Stimulated activated CD4-positive, alpha-beta T cell treated with anti-CD3 and anti-CD28 coated beads, Interleukin-15, amount 100 ng/mL, for 24 hours (primary cell): ENCODE results near the gene COG8.
"Not testable (repeated sequence)": the region's sequence is repeated elsewhere in the genome, so short reads cannot be mapped to it uniquely, and the experiment has no call there.

Experiments used
- DNase-seq: peaks from one replicate; pipeline ENCODE4 v3.0.0-alpha.2; 2020

Gene COG8

GRCh38 chr16:69318177-69318910 lies 21.0 kb downstream of the COG8 start:
- no peak for DNase-seq

DNA sequence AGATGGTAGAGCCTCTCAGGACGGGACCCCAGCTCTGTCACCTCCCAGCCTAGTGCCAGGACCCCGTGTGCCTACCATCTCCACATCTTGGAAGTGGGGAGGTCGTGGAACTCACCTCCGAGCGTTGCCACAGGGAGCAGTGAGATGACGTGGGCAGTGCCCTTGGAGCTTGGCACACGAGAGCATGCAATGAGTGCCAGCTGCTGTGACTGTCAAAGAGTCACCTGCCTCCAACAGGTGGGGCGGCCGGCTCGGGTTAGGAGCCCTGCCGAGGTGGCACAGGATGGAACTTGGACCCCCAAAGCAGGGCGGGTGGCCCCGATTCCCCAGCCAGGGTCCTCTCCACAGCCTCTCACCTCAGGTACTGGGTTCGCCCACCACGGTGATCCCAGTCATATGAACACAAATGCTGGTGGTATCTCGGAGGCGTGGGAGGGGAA lies 22.7 kb downstream of the COG8 start:
- no peak for DNase-seq

DNA sequence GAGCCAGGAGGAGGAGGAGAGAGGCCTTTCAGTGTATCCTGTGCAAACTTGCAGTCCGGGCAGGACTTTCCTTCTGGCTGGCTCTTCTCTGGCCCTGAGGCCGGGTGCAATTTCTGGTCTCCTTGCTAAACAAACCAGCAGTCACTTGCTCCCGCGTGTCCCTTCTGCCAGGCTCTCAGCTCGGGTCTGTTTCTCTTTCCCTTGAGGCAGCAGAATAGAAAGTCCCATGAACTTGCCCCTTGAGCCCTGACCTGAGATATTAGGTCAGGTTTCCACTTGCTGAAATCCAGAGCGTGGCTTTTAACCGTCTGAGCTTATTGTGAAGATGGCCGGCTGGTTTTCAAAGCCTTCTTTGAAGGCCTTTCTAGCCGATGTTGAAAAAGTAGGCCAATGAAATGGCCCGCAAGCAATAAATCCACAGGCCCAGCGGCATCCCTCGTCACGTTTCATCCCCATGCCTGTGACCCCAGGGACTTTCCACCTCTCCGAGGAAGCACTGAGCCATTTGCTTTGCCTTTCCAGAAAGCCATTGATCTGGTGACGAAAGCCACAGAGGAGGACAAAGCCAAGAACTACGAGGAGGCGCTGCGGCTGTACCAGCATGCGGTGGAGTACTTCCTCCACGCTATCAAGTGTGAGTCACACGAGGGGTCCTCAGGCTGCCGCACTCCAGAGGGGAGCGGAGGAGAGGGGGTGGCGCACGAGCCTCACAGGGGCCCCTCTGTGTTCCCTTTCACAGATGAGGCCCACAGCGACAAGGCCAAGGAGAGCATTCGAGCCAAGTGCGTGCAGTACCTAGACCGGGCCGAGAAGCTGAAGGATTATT lies 23.7 kb downstream of the COG8 start:
- no peak for DNase-seq

- DNase-seq: no peak
These were observed 24.8 kb downstream of the COG8 start for GRCh38 chr16:69314534-69314933.

- no peak for DNase-seq
These were observed 25.9 kb downstream of the COG8 start for GRCh38 chr16:69313469-69313868.

DNA sequence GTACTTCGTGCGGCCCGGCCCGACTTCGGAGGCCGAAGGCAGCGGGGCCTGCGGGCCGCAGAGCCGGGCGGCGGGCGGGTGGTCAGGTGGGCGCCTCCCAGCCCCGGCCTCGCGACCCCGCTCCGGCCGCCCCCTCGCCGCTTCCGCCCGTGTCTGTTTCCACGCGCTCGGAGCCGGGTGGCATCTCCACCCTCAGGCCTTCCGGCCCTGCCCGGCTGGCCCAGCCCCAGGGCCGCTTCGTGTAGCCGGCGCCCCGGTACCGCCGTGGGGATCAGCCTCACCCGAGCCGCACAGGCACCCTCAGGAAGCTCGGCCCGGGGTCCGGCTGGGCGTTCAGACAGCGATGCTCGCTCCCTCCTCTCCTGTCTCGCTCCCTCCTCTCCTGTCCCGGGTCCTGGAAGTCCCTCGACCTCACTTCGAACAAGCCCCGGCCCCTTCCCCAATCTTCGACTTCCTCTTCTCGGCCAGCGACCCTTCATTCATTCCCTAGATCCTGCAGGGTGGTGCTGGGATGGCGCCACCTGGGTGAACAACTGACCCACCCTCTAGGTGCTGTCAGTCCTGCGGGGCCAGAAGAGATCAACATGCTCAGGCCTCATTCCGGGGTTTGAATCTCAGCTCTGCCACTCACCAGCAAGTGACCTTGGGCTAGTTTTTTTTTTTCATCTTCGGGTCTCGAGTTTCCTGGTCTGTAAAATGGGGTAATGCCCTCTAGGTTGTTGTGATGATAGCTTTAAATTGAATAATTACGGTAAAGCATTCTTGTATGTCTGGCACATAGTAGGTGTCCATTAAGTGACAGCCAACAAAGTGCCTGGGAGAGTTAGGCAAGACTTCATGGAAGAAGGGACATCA lies 27.6 kb downstream of the COG8 start:
- DNase-seq: peak; percentile 65

DNA sequence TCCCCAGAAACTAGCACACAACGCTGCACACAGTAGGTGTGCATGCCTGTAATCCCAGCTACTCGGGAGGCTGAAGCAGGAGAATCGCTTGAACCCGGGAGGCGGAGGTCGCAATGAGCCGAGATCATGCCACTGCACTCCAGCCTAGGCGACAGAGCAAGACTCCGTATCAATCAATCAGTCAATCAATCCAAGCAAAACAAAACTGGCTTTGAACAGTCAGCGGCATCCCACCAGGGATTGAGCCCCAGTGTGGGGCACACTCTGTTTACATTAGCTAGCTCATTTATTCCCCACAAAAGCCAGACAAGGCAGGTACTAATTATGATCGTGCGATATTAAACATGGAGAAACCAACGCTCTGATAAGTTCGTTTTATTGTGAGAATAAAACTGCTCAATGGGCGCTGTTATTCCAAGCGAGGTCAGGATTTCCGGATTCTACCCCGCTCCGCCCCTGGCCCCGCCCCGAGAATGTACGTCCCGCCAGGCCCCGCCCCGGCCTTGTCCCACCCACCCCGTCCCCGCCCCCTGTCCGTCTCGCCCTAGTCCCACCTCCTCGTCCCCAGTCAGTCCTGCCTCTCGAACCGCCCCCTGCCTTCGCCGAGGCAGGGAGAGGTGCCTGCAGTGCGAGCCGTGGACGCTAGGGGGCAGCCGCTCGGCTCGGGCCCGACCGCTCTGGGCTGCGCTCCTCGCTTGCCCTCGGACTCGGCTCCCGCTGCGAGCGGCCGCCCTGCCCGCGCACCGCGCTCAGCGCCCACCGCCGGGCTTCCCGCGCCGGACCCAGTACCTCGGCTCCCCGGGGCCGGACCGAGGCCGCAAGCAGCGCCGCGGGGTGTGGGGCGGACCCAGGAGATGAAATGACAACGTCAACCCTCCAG lies 28.5 kb downstream of the COG8 start, which contains the start of gene VPS4A:
Gene VPS4A (plus strand): TSS at position 698 of the 880 bp plus-strand sequence. CDS start 162 bp downstream, at position 860.
- peak; percentile 98 for DNase-seq

- no peak for DNase-seq
These were observed 30.0 kb downstream of the COG8 start for GRCh38 chr16:69309316-69309715.

- no peak for DNase-seq
These were observed 31.5 kb downstream of the COG8 start for GRCh38 chr16:69307856-69308255.

- no peak for DNase-seq
These were observed 32.3 kb downstream of the COG8 start for GRCh38 chr16:69307091-69307490.

- no peak for DNase-seq
These were observed 33.3 kb downstream of the COG8 start for GRCh38 chr16:69306031-69306430.

GRCh38 chr16:69302301-69302700 lies 37.1 kb downstream of the COG8 start:
- DNase-seq: no peak

DNA sequence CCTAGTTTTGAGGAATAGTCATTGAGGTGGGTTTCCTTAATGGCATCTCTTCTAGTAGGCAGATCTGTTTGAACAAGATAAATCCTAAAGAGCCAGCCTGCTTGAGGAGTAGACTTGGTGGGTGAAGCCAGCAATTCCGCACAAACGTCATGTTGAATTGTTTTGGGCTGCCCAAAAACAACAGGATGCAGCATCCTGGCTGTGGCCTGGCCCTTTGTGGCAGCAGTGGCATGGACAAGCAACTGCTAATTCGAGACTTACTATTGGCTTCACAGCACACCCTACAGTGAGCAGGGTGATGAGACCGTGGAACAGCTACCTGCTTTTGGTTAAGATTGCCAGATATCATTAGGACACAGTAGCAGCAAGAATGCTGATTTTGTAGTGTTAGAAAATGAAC lies 37.5 kb downstream of the COG8 start:
- no peak for DNase-seq

DNA sequence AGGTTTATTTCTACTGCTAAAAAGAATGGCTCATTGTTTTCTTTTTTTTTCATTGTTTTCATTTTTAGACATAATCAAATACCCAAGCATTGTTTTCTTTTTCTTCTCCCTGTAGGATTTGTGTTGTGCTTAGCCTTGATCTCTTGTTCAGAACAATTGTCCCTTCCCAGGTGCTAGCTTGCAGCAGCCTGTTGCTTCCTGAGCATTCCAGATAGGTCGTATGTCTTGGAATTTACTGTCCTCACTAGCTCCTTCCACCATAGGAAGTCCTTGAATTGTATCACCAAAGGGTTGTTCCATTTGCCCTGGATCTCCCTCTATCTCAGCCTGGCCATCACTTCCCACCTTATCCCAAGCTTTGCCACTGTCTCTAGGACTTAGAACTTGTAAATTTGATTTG lies 38.2 kb downstream of the COG8 start:
- no peak for DNase-seq

DNA sequence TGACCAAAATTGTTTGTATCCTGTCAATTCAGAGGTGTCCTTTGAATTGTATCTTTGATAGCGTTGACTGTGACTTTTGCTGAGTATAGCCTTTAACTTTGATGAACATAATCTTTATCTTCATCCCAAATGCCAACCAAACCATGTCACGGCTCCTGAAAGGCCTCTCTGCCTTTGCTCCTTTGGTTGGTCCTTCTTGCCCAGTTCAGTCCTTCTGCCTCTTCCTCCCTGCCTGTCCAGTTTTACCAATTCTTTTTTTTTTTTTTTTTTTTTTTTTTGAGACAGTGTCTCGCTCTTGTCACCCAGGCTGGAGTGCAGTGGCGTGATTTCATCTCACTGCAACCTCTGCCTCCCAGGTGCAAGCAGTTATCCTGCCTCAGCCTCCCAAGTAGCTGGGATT lies 41.1 kb downstream of the COG8 start:
- DNase-seq: no peak

DNA sequence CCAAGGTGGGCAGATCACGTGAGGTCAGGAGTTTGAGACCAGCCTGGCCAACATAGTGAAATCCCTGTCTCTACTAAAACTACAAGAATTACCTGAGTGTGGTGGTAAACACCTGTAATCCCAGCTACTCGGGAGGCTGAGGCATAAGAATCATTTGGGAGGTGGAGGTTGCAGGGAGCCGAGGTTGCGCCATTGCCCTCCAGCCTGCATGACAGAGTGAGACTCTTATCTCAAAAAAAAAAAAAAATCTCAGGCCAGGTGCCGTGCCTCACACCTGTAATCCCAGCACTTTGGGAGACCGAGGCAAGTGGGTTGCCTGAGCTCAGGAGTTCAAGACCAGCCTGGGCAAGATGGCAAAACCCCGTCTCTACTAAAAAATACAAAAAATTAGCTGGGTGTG lies 42.6 kb downstream of the COG8 start:
- DNase-seq: not testable (repeated sequence)

DNA sequence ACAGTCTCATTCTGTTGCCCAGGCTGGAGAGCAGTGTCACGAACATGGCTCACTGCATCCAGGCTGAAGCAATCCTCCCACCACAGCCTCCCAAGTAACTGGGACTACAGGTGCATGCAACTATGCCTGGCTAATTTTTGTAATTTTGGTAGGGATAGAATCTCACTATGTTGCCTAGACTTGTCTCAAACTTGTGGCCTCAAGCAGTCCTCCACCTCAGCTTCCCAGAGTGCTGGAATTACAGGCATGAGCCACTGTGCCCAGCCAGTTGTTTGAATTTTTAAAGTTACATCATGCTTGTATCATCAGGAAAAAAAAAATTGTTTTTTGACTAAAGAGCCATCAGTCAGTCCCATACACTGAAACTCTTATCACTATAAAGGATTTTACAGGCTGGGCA lies 45.3 kb downstream of the COG8 start:
- DNase-seq: no peak

DNA sequence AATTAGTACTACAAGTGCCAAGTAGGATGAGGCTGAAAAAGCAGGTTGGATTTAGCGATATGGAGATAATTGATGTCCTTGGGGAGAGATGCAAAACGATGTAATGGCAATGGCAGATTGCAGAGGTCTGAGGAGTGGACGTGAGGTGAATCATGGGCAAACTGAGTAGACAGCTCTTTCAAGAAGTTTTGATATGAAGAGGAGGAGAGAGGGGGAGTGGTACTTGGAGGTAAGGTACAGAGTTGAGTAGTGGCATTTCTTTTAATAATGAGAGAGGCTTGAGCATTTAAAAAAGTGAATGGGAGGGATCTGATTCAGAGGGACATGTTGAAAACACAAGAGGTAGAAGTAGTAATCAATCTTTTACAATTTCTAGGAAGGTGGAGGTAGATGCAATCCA lies 46.0 kb downstream of the COG8 start:
- DNase-seq: no peak

DNA sequence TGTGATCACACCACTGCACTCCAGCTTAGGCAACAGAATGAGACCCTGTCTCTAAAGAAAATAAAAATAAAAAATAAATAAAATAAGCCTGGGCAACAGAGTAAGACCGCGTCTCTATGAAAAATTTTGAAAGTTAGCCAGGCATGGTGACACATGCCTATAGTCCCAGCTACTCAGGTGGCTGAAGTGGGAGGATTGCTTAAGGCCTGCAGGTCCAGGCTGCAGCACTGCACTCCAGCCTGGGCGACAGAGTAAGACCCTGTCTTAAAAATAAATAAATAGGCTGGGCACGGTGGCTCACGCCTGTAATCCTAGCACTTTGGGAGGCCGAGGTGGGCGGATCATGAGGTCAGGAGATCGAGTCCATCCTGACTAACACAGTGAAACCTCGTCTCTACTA lies 47.7 kb downstream of the COG8 start:
- not testable (repeated sequence) for DNase-seq

DNA sequence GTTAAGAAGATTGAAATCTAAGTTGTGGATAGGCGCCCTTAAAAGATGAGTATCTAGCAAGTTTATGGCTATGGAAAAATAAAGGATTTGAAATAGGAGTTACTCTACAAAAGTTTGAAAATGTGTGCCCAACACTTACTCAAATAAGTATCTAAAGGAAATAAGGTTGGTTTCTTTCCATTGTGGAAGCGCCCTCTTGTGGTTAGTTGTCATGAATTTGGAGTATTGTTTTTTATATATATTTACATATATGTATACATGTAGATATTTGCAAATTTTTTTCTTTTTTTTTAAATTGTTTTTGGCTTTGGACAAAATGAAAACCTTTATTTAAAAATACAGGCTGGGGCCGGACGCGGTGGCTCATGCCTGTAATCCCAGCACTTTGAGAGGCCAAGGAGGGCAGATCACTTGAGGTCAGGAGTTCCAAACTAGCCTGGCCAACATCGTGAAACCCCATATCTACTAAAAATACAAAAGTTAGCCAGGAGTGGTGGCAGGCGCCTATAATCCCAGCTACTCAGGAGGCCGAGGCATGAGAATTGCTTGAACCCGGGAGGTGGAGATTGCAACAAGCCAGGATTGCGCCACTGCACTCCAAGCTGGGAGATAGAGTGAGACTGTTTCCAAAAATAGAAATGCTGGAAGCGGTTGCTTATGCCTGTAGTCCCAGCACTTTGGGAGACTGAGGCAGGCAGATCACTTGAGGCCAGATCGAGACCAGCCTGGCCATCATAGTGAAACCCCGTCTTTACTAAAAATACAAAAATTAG lies 52.2 kb downstream of the COG8 start:
- DNase-seq: peak; percentile 45

- no peak for DNase-seq
These were observed 54.1 kb downstream of the COG8 start for GRCh38 chr16:69285240-69285639.
